GM10266 (cell line): ENCODE data around the gene LTO1.

ENCODE experiments used
- DNase-seq: peaks from one replicate; pipeline ENCODE4 v3.0.0; 2012; ENCODE audit errors: extremely low spot score
- CTCF ChIP-seq: IDR thresholded peaks from 2 replicates; pipeline ENCODE4 v1.5.1; 2012; ENCODE audit warnings: mild to moderate bottlenecking, low read depth; ENCODE audit not compliant: control insufficient read depth, insufficient read depth; ENCODE audit errors: missing control alignments

The LTO1 gene

GRCh38 chr11:69652999-69653398 is 22.2 kb downstream of the LTO1 start:
- no peak for TF ChIP-seq CTCF
- DNase-seq: no peak

DNA sequence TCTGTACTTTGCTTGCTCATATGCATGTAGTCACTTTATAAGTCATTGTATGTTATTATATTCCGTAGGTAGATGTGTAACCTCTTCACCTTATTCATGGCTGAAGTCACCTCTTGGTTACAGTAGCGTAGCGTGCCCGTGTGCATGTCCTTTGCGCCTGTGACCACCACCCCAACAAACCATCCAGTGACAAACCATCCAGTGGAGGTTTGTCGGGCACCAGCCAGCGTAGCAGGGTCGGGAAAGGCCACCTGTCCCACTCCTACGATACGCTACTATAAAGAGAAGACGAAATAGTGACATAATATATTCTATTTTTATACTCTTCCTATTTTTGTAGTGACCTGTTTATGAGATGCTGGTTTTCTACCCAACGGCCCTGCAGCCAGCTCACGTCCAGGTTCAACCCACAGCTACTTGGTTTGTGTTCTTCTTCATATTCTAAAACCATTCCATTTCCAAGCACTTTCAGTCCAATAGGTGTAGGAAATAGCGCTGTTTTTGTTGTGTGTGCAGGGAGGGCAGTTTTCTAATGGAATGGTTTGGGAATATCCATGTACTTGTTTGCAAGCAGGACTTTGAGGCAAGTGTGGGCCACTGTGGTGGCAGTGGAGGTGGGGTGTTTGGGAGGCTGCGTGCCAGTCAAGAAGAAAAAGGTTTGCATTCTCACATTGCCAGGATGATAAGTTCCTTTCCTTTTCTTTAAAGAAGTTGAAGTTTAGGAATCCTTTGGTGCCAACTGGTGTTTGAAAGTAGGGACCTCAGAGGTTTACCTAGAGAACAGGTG is 23.1 kb downstream of the LTO1 start:
- DNase-seq: no peak
- TF ChIP-seq CTCF: no peak

DNA sequence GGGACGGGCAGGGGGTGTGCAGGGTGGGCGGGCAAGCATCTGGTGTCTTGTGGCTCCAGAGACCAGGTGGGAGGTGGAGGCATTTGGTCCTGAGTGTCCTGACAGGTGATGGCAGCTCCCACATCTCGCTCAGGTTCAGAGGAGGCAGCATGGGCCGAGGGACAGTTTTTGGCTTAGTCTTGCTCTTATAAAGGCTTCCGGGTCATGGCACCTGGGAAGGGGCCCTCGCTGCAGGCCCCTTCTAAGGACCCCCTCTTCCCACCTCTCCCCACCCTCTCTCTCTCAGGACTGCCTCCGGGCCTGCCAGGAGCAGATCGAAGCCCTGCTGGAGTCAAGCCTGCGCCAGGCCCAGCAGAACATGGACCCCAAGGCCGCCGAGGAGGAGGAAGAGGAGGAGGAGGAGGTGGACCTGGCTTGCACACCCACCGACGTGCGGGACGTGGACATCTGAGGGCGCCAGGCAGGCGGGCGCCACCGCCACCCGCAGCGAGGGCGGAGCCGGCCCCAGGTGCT is 24.3 kb downstream of the LTO1 start:
- no peak for TF ChIP-seq CTCF
- no peak for DNase-seq

DNA sequence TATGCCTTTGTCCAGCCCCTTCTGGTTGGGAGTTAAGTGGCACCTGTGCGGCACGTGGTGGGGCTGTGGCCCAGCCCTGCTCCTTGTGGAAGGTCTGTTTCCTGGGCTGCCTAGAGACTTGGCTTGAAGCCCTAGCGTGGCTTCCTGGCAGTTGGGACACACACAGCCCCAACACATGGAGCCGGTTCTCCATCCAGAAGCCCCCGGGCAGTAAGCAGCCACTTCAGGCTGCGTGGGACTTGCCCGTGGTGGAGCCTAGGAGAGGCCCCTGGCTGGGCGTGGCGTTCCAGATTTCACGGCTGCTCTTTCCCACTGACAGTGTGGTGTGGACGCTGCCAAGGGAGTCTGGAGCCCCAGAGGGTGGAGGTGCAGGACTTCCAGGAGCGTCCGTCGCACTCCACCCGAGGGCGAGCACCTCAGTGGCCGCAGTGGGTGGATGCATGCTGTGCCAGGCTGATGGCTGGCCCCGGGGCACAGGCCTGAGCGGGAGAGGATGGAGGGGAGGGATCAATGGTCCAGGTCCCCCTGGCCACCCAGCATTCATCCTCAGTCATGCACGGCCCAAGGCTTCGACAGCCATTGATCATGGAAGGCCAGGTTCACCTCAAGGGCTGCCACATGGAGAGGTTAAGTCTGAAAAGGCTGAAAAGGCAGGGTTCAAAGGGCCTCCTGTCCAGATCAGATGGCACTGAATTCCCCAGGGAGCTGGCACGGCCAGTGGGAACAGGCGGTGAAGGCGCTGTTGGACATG is 24.9 kb downstream of the LTO1 start:
- no peak for TF ChIP-seq CTCF
- DNase-seq: no peak

- no peak for DNase-seq
These were observed 25.6 kb downstream of the LTO1 start for GRCh38 chr11:69649576-69649900.

GRCh38 chr11:69648679-69649575 is 26.2 kb downstream of the LTO1 start:
- TF ChIP-seq CTCF: no peak
- no peak for DNase-seq

More at GRCh38 chr11:69649576-69649900, 25.6 kb downstream of the LTO1 start:
- TF ChIP-seq CTCF: no peak
